HG02610 (cell line): Measurements from ENCODE around the gene ACVR1B.

Experiments used
- ATAC-seq: cut with Tn5 transposase; IDR thresholded peaks from one replicate; pipeline ENCODE4 v1.9.1; 2021; ENCODE audit warnings: mild to moderate bottlenecking, moderate library complexity; ENCODE audit not compliant: unreplicated experiment

Gene ACVR1B

GRCh38 chr12:51951199-51951842, at the start of gene ACVR1B:
ACVR1B (plus strand) TSS chr12:51951699; CDS start chr12:51951744, 45 bp downstream.
- ATAC-seq: peak; percentile 80

GRCh38 chr12:51901881-51902280, 49.6 kb upstream of the ACVR1B start:
- no peak for ATAC-seq

GRCh38 chr12:51904951-51905470, 46.5 kb upstream of the ACVR1B start:
- no peak for ATAC-seq

GRCh38 chr12:51905471-51906429, 45.7 kb upstream of the ACVR1B start:
- ATAC-seq: no peak

- ATAC-seq: no peak
These were observed 44.9 kb upstream of the ACVR1B start for GRCh38 chr12:51906430-51907082.

GRCh38 chr12:51907083-51907855, 44.2 kb upstream of the ACVR1B start, which contains the start of gene ACVRL1:
ACVRL1 (plus strand) TSS chr12:51907504; CDS start chr12:51912475, 4,971 bp downstream.
- no peak for ATAC-seq

GRCh38 chr12:51907856-51908425, 43.6 kb upstream of the ACVR1B start:
- ATAC-seq: no peak

GRCh38 chr12:51908876-51909592, 42.5 kb upstream of the ACVR1B start:
- ATAC-seq: no peak

- ATAC-seq: no peak
These were observed 41.3 kb upstream of the ACVR1B start for GRCh38 chr12:51910168-51910567.

GRCh38 chr12:51910691-51911090, 40.8 kb upstream of the ACVR1B start:
- no peak for ATAC-seq

- ATAC-seq: no peak
These were observed 40.2 kb upstream of the ACVR1B start for GRCh38 chr12:51911307-51911706.

- ATAC-seq: no peak
These were observed 39.4 kb upstream of the ACVR1B start for GRCh38 chr12:51911788-51912711.

- ATAC-seq: no peak
These were observed 38.1 kb upstream of the ACVR1B start for GRCh38 chr12:51913071-51914033.

GRCh38 chr12:51914034-51914923, 37.2 kb upstream of the ACVR1B start:
- ATAC-seq: no peak

- no peak for ATAC-seq
These were observed 36.4 kb upstream of the ACVR1B start for GRCh38 chr12:51915003-51915625.

GRCh38 chr12:51915951-51916350, 35.5 kb upstream of the ACVR1B start:
- ATAC-seq: no peak
